Measurements from ENCODE around the gene PLCL2.
A peak's percentile ranks its signal among the peaks of the same experiment; 100 is the strongest.

PLCL2 gene

DNA sequence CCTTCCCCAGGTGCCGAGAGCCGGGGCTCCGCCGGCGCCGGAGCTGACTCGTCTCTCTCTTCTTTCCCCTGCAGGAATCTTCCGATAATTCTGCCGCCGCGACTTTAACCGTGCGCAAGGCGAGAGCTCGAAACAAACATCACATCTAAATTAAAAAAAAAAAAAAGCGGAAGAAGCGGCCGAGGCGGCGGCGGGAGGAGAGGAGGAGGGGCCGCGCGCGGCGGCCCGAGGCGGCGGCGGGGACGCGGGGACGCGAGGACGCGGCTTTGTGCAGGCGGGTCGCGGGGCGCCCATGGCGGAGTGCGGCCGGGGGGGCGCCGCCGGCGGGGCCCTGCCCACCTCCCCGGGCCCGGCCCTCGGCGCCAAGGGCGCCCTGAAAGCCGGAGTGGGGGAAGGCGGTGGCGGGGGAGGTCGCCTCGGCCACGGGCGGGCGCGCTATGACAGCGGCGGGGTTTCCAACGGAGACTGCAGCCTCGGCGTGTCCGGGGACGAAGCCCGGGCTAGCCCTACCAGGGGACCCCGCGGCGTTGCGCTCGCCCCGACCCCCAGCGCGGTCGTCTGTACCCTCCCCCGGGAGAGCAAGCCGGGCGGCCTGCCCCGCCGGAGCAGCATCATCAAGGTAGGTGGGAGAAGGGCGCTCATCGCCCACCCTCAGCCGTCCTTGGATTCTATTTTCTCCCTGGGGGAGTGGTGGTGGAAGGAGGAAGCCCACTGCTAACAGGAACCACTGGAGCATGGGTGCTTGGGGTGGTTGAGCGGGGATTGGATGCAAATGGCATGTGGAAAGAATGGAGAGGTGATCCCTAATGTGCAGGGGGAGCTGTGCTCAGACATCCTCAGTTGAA, at the start of gene PLCL2:
Gene PLCL2, plus strand, starts transcription at position 208 of the 845 bp plus-strand sequence. Its CDS starts 85 bp downstream, at position 293.
- TF ChIP-seq, protein P1, sequence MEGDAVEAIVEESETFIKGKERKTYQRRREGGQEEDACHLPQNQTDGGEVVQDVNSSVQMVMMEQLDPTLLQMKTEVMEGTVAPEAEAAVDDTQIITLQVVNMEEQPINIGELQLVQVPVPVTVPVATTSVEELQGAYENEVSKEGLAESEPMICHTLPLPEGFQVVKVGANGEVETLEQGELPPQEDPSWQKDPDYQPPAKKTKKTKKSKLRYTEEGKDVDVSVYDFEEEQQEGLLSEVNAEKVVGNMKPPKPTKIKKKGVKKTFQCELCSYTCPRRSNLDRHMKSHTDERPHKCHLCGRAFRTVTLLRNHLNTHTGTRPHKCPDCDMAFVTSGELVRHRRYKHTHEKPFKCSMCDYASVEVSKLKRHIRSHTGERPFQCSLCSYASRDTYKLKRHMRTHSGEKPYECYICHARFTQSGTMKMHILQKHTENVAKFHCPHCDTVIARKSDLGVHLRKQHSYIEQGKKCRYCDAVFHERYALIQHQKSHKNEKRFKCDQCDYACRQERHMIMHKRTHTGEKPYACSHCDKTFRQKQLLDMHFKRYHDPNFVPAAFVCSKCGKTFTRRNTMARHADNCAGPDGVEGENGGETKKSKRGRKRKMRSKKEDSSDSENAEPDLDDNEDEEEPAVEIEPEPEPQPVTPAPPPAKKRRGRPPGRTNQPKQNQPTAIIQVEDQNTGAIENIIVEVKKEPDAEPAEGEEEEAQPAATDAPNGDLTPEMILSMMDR (conservative IDR thresholded peaks at IDR 0.05; ENCODE audit: low read depth) = no peak
- no peak within 1 kb of the TSS for H3K27ac ChIP-seq
- POLR2A ChIA-PET (ENCODE audit: low non-redundant PET) = no interaction called here
- CTCF ChIA-PET = no interaction called here
- DNase-seq (ENCODE audit: low spot score) = peak; percentile 15

DNA sequence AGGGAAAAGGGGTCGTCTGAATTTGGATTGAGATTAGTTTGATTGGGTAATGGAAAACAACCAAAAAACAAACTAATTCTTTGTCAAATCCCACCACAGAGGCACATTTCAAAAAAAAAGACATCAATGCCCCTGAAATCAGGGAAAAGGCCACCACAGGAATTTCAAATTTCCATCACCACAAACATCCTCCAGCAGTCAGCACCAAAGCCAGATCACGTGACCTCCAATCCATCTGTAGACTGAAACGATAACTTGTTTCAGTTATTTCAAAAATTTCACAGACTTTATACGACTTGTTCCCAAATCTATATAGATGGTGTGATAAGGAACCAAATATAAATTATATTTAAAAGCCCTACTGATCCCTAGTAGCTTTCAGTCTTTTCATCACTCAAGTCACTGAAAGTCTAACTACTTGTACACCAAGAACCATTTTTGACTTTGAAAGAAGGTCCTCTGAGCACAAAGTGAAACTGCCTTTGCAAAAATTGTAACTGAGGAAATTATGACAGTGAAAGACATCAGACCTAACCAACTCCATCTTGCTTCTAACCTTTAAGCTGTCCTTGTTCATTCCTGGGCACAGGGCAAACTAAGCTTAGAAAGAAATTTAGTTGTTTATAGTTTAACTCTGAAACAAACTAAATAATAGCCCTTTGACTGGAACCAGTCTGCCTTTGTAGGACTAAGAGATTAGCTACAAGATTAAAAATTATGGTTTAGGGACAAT, 48.1 kb upstream of the PLCL2 start:
- H3K27ac ChIP-seq = no peak overlapping the region
- ChIA-PET POLR2A (ENCODE audit: low non-redundant PET) (no interaction called here), CTCF (no interaction called here)
- TF ChIP-seq, protein P1 (conservative IDR thresholded peaks at IDR 0.05; ENCODE audit: low read depth) = no peak
- no peak for DNase-seq (ENCODE audit: low spot score)

DNA sequence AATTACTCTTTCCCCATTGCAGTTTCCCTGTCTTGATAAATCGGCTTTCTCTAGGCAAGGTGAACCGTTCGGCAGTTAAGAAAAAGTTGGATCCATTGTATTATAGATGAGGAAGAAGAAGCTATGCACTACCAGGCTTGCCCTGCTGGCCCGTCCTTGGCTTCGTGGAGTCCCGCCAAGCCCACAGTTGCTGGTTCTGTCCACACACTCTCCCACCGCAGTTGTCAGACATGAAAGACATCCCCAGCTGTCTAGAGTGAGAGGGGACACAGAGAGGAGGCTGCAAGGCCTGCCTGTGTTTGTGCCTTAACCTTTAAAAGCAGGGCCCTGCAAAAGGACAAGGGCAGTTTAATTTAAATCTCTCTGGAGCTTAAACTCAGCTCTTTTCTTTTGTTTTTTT, 47.2 kb upstream of the PLCL2 start:
- CTCF ChIA-PET = no interaction called here
- H3K27ac ChIP-seq = no peak overlapping the region
- POLR2A ChIA-PET (ENCODE audit: low non-redundant PET) = no interaction called here
- TF ChIP-seq, protein P1 (conservative IDR thresholded peaks at IDR 0.05; ENCODE audit: low read depth) = no peak
- DNase-seq (ENCODE audit: low spot score) = no peak

DNA sequence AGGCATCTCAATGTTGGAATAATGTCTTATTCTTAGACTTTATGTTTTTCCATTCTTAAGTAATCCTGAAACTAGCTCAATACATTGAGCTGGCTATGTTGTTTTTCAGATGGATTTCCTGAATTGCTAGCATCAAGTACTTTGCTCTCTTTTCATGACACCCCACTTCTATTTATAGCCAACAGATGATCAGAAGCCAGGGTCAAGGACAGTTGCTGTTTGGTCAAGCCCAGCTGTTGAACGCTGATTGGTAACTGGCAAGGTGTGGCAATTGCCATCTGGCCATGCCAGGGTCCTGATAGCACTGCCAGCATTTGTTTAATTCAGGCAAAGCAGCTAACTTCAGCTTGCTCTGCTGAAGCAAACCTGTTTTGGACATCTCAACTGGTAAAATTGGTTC, 46.2 kb upstream of the PLCL2 start:
- ChIA-PET CTCF (no interaction called here), POLR2A (ENCODE audit: low non-redundant PET) (no interaction called here)
- TF ChIP-seq, protein P1 (conservative IDR thresholded peaks at IDR 0.05; ENCODE audit: low read depth) = no peak
- no peak overlapping the region for H3K27ac ChIP-seq
- no peak for DNase-seq (ENCODE audit: low spot score)

DNA sequence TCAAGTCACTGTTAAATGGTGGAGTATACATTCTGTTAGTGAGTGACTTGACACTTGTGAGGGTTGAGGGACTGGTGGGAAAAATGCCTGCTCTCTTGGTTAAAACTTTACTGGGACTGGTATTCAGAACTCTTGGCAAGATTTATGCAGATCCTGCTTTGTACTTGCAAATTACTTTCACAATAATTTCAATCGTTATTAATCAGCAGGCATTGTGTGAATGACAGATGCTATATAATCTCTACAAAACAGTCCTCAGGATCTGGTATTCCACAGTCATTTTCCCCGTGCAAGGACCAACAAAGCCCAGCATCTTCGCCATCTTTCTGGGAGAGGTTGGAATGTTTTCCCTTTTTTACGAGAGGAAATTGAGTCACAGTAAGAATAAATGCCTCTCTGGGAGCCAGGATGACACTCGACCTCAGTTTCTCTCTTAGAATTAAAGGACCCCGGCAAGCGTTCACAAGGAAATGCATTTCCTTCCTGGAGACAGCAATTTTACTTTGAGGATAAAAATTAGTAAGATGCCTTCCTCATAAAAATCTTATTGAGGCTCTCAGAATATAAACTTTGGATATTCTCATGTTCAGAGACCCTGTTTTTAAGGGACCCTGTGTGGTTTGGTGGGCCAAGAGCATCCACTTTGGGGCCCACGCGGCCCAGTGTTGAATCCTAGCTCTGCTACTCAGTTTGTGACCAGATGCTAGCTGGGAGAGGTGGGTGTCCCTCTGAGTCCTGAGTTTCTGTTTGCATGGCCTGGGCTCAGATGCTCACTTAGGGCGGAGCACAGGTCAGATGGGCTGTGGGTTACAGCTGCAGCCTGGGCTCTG, 45.3 kb upstream of the PLCL2 start:
- TF ChIP-seq, protein P1 (conservative IDR thresholded peaks at IDR 0.05; ENCODE audit: low read depth) = no peak
- ChIA-PET CTCF (no interaction called here), POLR2A (ENCODE audit: low non-redundant PET) (no interaction called here)
- H3K27ac ChIP-seq = no peak overlapping the region
- no peak for DNase-seq (ENCODE audit: low spot score)

DNA sequence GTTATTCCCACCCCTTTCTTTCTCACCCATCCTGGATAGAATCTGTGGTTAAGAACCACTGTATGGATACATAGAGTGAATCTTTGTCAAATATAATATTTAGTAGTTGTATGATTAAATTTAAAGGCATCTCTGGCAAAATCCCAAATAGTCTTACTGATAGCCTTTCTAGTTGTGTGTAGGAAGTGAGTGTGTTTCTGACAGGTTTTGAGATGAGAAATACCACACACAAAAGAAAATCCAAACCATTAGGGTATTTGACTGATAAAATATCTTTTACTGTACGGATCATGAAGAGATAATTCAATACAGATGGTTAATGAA, 44.7 kb upstream of the PLCL2 start:
- DNase-seq (ENCODE audit: low spot score) = no peak
- no peak overlapping the region for H3K27ac ChIP-seq
- CTCF ChIA-PET = no interaction called here
- TF ChIP-seq, protein P1 (conservative IDR thresholded peaks at IDR 0.05; ENCODE audit: low read depth) = no peak
- POLR2A ChIA-PET (ENCODE audit: low non-redundant PET) = no interaction called here

Measured in RWPE1 (cell line).